ENCODE measurements around the gene ACTN1.
A peak's percentile ranks its signal among the peaks of the same experiment; 100 is the strongest.

The ACTN1 gene

GRCh38 chr14:68905107-68905895 lies 73.8 kb downstream of the ACTN1 start:
- peaks cover 6% of the 10 kb centered on the region for H3K4me1 ChIP-seq (ENCODE audit: control insufficient read depth, insufficient read depth, low read depth, low read length)

GRCh38 chr14:68902357-68902756 lies 76.7 kb downstream of the ACTN1 start:
- H3K4me3 ChIP-seq (ENCODE audit: insufficient read depth in 1 of 2, low read depth in 1 of 2, low read length in 2 of 2): no peak overlapping the region
- H3K23ac ChIP-seq (ENCODE audit: low read length in 2 of 2): no peak overlapping the region
- H3K18ac ChIP-seq (ENCODE audit: low read depth in 1 of 2, low read length in 2 of 2): no peak overlapping the region
- no peaks in the 10 kb centered on the region for H3K27me3 ChIP-seq (ENCODE audit: control insufficient read depth in 1 of 2, insufficient read depth in 1 of 2, low read length in 2 of 2)
- no peak overlapping the region for H3K27ac ChIP-seq (ENCODE audit: low read length, poor library complexity, severe bottlenecking)
- no peak overlapping the region for H2BK5ac ChIP-seq (ENCODE audit: low read depth, low read length, poor library complexity, severe bottlenecking)
- H2BK120ac ChIP-seq (ENCODE audit: low read depth, low read length): no peak overlapping the region
- no peak overlapping the region for H2AK5ac ChIP-seq (ENCODE audit: low read length, severe bottlenecking)
- H2AFZ ChIP-seq (ENCODE audit: low read depth, low read length): no peak overlapping the region
- H3K79me1 ChIP-seq (replicated peaks; ENCODE audit: low read length, poor library complexity, severe bottlenecking): peaks cover 55% of the 10 kb centered on the region
- H3K9ac ChIP-seq (ENCODE audit: low read length): no peak overlapping the region
- H3K4me1 ChIP-seq (ENCODE audit: control insufficient read depth, insufficient read depth, low read depth, low read length): peaks cover 17% of the 10 kb centered on the region
- H2BK15ac ChIP-seq (ENCODE audit: low read depth, poor library complexity, severe bottlenecking): no peak overlapping the region
- H3K36me3 ChIP-seq (ENCODE audit: control insufficient read depth in 1 of 2, insufficient read depth in 2 of 2, low read depth in 1 of 2, low read length in 2 of 2): peaks cover 81 to 90% of the 10 kb centered on the region in 2 experiments
- H3K4me2 ChIP-seq (ENCODE audit: low read length, poor library complexity, severe bottlenecking): no peak overlapping the region
- no peaks in the 10 kb centered on the region for H3K9me3 ChIP-seq (ENCODE audit: control insufficient read depth, low read length)
- 98% methylated on average over 14 of the region's 14 CpGs for WGBS
- no peak overlapping the region for H3K4ac ChIP-seq (ENCODE audit: low read depth in 1 of 2, low read length in 2 of 2)
- H3K14ac ChIP-seq (ENCODE audit: low read length in 2 of 2): no peak overlapping the region
- DNase-seq: no peak
- H2BK12ac ChIP-seq (ENCODE audit: low read length in 2 of 2): no peak overlapping the region
- no peak overlapping the region for H4K91ac ChIP-seq (ENCODE audit: low read length)
- no peak overlapping the region for H4K8ac ChIP-seq (ENCODE audit: low read length)

More at GRCh38 chr14:68905107-68905895, 73.8 kb downstream of the ACTN1 start:
- Histone ChIP-seq H3K79me1 (replicated peaks; ENCODE audit: low read length, poor library complexity, severe bottlenecking) (peaks cover 50% of the 10 kb centered on the region), H2BK15ac (ENCODE audit: low read depth, poor library complexity, severe bottlenecking) (no peak overlapping the region), H3K4ac (ENCODE audit: low read depth in 1 of 2, low read length in 2 of 2) (no peak overlapping the region), H2BK5ac (ENCODE audit: low read depth, low read length, poor library complexity, severe bottlenecking) (no peak overlapping the region), H3K36me3 (ENCODE audit: control insufficient read depth in 1 of 2, insufficient read depth in 2 of 2, low read depth in 1 of 2, low read length in 2 of 2) (peaks cover 78 to 88% of the 10 kb centered on the region in 2 experiments), H3K27me3 (ENCODE audit: control insufficient read depth in 1 of 2, insufficient read depth in 1 of 2, low read length in 2 of 2) (no peaks in the 10 kb centered on the region), H3K4me3 (ENCODE audit: insufficient read depth in 1 of 2, low read depth in 1 of 2, low read length in 2 of 2) (no peak overlapping the region), H3K14ac (ENCODE audit: low read length in 2 of 2) (no peak overlapping the region), H2BK120ac (ENCODE audit: low read depth, low read length) (no peak overlapping the region), H2AFZ (ENCODE audit: low read depth, low read length) (no peak overlapping the region), H3K9ac (ENCODE audit: low read length) (no peak overlapping the region), H2AK5ac (ENCODE audit: low read length, severe bottlenecking) (no peak overlapping the region), H3K23ac (ENCODE audit: low read length in 2 of 2) (no peak overlapping the region), H2BK12ac (ENCODE audit: low read length in 2 of 2) (no peak overlapping the region), H4K8ac (ENCODE audit: low read length) (no peak overlapping the region), H3K27ac (ENCODE audit: low read length, poor library complexity, severe bottlenecking) (no peak overlapping the region), H3K18ac (ENCODE audit: low read depth in 1 of 2, low read length in 2 of 2) (no peak overlapping the region), H3K4me2 (ENCODE audit: low read length, poor library complexity, severe bottlenecking) (no peak overlapping the region), H4K91ac (ENCODE audit: low read length) (no peak overlapping the region), H3K9me3 (ENCODE audit: control insufficient read depth, low read length) (no peaks in the 10 kb centered on the region)
- no peak for DNase-seq
- WGBS: 95% methylated on average over 16 of the region's 16 CpGs

- Histone ChIP-seq H2BK15ac (ENCODE audit: low read depth, poor library complexity, severe bottlenecking) (no peak overlapping the region), H3K14ac (ENCODE audit: low read length in 2 of 2) (peak overlapping the region in 1 of 2 experiments; percentile 1), H2AFZ (ENCODE audit: low read depth, low read length) (no peak overlapping the region), H2BK120ac (ENCODE audit: low read depth, low read length) (no peak overlapping the region), H3K9ac (ENCODE audit: low read length) (no peak overlapping the region), H3K4me1 (ENCODE audit: control insufficient read depth, insufficient read depth, low read depth, low read length) (peaks cover 19% of the 10 kb centered on the region), H3K9me3 (ENCODE audit: control insufficient read depth, low read length) (no peaks in the 10 kb centered on the region), H2BK5ac (ENCODE audit: low read depth, low read length, poor library complexity, severe bottlenecking) (no peak overlapping the region), H4K91ac (ENCODE audit: low read length) (peak overlapping the region; percentile 46), H3K36me3 (ENCODE audit: control insufficient read depth in 1 of 2, insufficient read depth in 2 of 2, low read depth in 1 of 2, low read length in 2 of 2) (peaks cover 87 to 95% of the 10 kb centered on the region in 2 experiments), H3K4ac (ENCODE audit: low read depth in 1 of 2, low read length in 2 of 2) (no peak overlapping the region), H3K4me3 (ENCODE audit: insufficient read depth in 1 of 2, low read depth in 1 of 2, low read length in 2 of 2) (peak overlapping the region in 1 of 2 experiments; percentile 42), H3K79me1 (replicated peaks; ENCODE audit: low read length, poor library complexity, severe bottlenecking) (peaks cover 59% of the 10 kb centered on the region), H3K18ac (ENCODE audit: low read depth in 1 of 2, low read length in 2 of 2) (peak overlapping the region in 1 of 2 experiments; percentile 25), H3K23ac (ENCODE audit: low read length in 2 of 2) (no peak overlapping the region), H3K4me2 (ENCODE audit: low read length, poor library complexity, severe bottlenecking) (no peak overlapping the region), H4K8ac (ENCODE audit: low read length) (peak overlapping the region; percentile 52), H3K27me3 (ENCODE audit: control insufficient read depth in 1 of 2, insufficient read depth in 1 of 2, low read length in 2 of 2) (no peaks in the 10 kb centered on the region), H2AK5ac (ENCODE audit: low read length, severe bottlenecking) (no peak overlapping the region), H2BK12ac (ENCODE audit: low read length in 2 of 2) (no peak overlapping the region), H3K27ac (ENCODE audit: low read length, poor library complexity, severe bottlenecking) (no peak overlapping the region)
- DNase-seq: no peak
- 96% methylated on average over 1 of the region's 1 CpG for WGBS
Observed at GRCh38 chr14:68899033-68899603, 80.0 kb downstream of the ACTN1 start.

- no peak overlapping the region for H2BK12ac ChIP-seq (ENCODE audit: low read length in 2 of 2)
- no peak overlapping the region for H2BK15ac ChIP-seq (ENCODE audit: low read depth, poor library complexity, severe bottlenecking)
- peak overlapping the region in 1 of 2 experiments; percentile 25 for H3K18ac ChIP-seq (ENCODE audit: low read depth in 1 of 2, low read length in 2 of 2)
- H4K8ac ChIP-seq (ENCODE audit: low read length): peak overlapping the region; percentile 52
- H3K4me2 ChIP-seq (ENCODE audit: low read length, poor library complexity, severe bottlenecking): no peak overlapping the region
- peaks cover 18% of the 10 kb centered on the region for H3K4me1 ChIP-seq (ENCODE audit: control insufficient read depth, insufficient read depth, low read depth, low read length)
- no peaks in the 10 kb centered on the region for H3K27me3 ChIP-seq (ENCODE audit: control insufficient read depth in 1 of 2, insufficient read depth in 1 of 2, low read length in 2 of 2)
- no peaks in the 10 kb centered on the region for H3K9me3 ChIP-seq (ENCODE audit: control insufficient read depth, low read length)
- no peak overlapping the region for H2BK5ac ChIP-seq (ENCODE audit: low read depth, low read length, poor library complexity, severe bottlenecking)
- no peak overlapping the region for H2AK5ac ChIP-seq (ENCODE audit: low read length, severe bottlenecking)
- H3K79me1 ChIP-seq (replicated peaks; ENCODE audit: low read length, poor library complexity, severe bottlenecking): peaks cover 53% of the 10 kb centered on the region
- no peak overlapping the region for H3K27ac ChIP-seq (ENCODE audit: low read length, poor library complexity, severe bottlenecking)
- no peak overlapping the region for H2AFZ ChIP-seq (ENCODE audit: low read depth, low read length)
- H3K4me3 ChIP-seq (ENCODE audit: insufficient read depth in 1 of 2, low read depth in 1 of 2, low read length in 2 of 2): peak overlapping the region in 1 of 2 experiments; percentile 42
- H3K23ac ChIP-seq (ENCODE audit: low read length in 2 of 2): no peak overlapping the region
- peaks cover 87 to 95% of the 10 kb centered on the region in 2 experiments for H3K36me3 ChIP-seq (ENCODE audit: control insufficient read depth in 1 of 2, insufficient read depth in 2 of 2, low read depth in 1 of 2, low read length in 2 of 2)
- 95% methylated on average over 11 of the region's 13 CpGs for WGBS
- no peak overlapping the region for H2BK120ac ChIP-seq (ENCODE audit: low read depth, low read length)
- H3K14ac ChIP-seq (ENCODE audit: low read length in 2 of 2): peak overlapping the region in 1 of 2 experiments; percentile 8
- H4K91ac ChIP-seq (ENCODE audit: low read length): peak overlapping the region; percentile 46
- H3K4ac ChIP-seq (ENCODE audit: low read depth in 1 of 2, low read length in 2 of 2): no peak overlapping the region
- H3K9ac ChIP-seq (ENCODE audit: low read length): no peak overlapping the region
- no peak for DNase-seq
Observed at GRCh38 chr14:68898248-68899032, 80.7 kb downstream of the ACTN1 start.
